GM18861 (cell line): Measurements from ENCODE around the gene TSGA10IP.
A peak's percentile ranks its signal among the peaks of the same experiment; 100 is the strongest.
"Not testable (repeated sequence)": the region's sequence is repeated elsewhere in the genome, so short reads cannot be mapped to it uniquely, and the experiment has no call there.

Source experiments
- ATAC-seq: cut with Tn5 transposase; IDR thresholded peaks from one replicate; pipeline ENCODE4 v1.9.1; 2021; ENCODE audit not compliant: unreplicated experiment

Gene TSGA10IP

DNA sequence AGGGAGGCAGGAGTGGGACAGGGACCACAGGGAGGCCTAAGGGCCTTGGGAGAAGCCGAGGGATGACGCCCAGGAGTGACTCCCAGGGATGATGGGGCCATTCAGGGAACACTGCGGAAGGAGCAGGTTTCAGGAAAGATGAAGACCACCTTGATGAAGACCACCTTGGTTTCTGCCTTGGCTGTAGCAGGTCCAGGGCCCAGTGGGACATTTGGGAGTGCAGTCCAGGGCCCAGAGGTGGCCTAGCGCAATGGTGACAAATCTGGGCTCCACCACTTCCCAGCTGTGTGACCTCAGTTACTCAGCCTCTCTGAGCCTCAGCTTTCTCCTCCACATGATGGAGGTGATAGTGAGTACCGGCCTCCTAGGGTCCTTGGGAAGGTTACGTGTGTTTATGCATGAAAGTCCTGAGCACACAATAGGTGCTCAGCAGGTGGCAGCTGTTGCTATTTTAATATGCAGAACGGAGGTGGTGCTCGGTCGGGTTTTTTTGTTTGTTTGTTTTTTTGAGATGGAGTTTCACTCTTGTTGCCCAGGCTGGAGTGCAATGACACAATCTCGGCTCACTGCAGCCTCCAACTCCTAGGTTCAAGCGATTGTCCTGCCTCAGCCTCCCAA, 770 bp downstream of the TSGA10IP start:
- ATAC-seq: no peak

- ATAC-seq: no peak
These were observed 1.4 kb downstream of the TSGA10IP start for GRCh38 chr11:65946655-65947054.

GRCh38 chr11:65947133-65947532, 1.9 kb downstream of the TSGA10IP start:
- ATAC-seq: no peak

DNA sequence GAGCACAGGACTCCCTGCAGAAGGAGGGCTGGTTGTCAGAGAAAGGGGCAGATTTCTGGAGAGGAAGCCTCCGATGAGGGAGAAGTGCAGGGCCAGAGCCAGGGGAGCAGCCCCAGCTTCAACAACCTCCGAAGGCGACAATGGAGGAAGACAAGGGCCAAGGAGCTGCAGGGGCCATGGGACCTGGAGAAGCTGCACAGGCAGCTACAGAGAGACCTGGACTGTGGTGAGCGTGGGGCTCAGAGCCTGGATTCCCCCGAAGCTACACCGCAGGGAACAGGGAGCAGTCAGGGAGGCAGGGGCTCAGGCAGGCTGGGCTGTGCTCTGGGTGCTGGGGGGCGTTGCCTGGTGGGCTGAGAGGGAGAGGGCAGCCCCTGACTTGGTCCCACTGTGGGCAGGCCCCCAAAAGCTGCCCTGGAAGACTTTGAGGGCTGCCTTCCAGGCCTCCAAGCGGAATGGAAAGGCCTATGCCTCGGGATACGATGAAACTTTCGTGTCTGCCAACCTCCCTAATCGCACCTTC, 2.4 kb downstream of the TSGA10IP start:
- ATAC-seq: no peak

DNA sequence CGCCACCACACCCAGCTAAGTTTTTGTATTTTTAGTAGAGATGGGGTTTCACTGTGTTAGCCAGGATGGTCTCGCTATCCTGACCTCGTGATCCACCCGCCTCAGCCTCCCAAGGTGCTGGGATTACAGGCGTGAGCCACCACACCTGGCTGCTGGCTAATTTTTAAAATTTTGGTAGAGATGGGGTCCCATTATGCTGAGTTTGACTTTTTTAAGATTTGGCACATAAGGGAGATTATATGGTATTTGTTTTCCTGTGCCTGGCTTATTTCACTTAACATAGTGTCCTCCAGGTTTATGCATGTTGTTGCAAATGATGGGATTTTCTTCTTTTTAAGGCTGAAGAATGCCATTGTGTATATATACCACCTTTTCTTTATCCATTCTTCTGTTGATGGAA, 5.4 kb downstream of the TSGA10IP start:
- not testable (repeated sequence) for ATAC-seq

DNA sequence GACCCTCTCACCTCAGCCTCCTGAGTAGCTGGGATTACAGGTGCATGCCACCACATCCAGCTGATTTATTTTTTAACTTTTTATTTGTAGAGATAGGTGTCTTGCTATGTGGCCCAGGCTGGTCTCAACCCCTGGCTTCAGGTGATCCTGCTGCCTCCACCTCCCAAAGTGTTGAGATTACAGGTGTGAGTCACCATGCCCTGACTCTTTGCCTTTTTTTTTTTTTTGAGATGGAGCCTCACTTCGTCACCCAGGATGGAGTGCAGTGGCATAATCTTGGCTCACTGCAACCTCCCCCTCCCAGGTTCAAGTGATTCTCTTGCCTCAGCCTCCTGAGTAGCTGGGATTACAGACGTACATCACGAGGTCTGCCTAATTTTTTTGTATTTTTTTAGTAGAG, 6.4 kb downstream of the TSGA10IP start:
- not testable (repeated sequence) for ATAC-seq

GRCh38 chr11:65952052-65952521, 6.8 kb downstream of the TSGA10IP start:
- no peak for ATAC-seq

DNA sequence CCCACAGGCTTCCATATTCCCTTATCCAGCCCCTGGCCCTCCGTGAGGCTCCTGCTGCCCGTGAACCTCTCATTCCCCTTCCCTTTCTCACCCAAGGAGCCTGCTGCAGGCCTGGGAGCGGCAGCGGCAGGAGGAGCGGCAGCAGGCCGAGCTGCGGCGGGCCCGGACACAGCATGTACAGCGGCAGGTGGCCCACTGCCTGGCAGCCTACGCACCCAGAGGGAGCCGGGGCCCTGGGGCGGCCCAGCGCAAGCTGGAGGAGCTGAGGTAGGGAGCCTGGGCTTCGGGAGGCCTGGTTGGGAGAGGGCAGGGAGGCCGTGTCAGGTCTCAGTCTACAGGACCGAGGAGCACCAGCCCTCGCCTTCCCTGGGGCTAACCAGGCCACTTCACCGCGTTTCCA, 8.2 kb downstream of the TSGA10IP start:
- ATAC-seq: no peak

- ATAC-seq: no peak
These were observed 9.5 kb downstream of the TSGA10IP start for GRCh38 chr11:65954771-65955170.

GRCh38 chr11:65958291-65958690, 13.0 kb downstream of the TSGA10IP start:
- ATAC-seq: no peak

- no peak for ATAC-seq
These were observed 13.6 kb downstream of the TSGA10IP start for GRCh38 chr11:65958774-65959420.

DNA sequence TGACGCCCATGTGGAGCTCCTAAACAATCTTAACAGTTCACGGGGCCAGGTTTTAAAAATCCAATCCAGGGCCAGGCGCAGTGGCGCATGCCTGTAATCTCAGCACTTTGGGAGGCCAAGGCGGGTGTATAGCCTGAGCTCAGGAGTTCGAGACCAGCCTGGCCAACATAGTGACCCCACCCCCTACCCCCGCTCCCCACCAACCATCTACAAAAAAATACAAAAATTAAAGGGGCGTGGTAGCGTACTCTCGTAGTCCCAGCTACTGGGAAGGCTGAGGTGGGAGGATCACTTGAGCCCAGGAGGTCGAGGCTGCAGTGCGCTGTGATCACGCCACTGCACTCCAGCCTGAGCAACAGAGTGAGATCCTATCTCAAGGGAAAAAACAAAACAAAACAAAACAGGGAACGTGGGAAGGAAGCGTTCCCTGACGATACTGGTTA, 15.6 kb downstream of the TSGA10IP start:
- ATAC-seq: no peak

GRCh38 chr11:65961267-65962140, 16.2 kb downstream of the TSGA10IP start, which contains the start of gene SART1:
SART1 (plus strand) TSS chr11:65961734; CDS start chr11:65961781, 47 bp downstream.
- peak; percentile 74 for ATAC-seq

GRCh38 chr11:65962141-65962564, 16.9 kb downstream of the TSGA10IP start:
- ATAC-seq: no peak

DNA sequence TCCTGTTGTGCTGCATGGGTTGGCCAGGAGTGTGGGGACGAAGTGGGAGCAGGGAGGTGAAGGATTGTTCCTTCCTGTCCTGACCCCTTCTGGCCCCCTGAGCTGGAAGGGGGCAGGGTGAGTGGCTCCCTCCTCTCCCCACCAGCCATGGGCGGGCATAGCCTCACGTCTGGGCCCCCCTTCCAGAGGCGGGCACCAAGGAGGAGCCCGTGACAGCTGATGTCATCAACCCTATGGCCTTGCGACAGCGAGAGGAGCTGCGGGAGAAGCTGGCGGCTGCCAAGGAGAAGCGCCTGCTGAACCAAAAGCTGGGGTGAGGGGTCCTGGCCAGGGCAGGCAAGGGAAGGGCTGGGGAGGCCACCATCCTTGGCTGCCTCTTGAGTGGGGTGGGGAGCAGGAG, 19.6 kb downstream of the TSGA10IP start:
- ATAC-seq: no peak

- no peak for ATAC-seq
These were observed 20.9 kb downstream of the TSGA10IP start for GRCh38 chr11:65965986-65966762.

GRCh38 chr11:65967329-65967934, 22.2 kb downstream of the TSGA10IP start:
- ATAC-seq: no peak

- no peak for ATAC-seq
These were observed 23.6 kb downstream of the TSGA10IP start for GRCh38 chr11:65968600-65969482.

DNA sequence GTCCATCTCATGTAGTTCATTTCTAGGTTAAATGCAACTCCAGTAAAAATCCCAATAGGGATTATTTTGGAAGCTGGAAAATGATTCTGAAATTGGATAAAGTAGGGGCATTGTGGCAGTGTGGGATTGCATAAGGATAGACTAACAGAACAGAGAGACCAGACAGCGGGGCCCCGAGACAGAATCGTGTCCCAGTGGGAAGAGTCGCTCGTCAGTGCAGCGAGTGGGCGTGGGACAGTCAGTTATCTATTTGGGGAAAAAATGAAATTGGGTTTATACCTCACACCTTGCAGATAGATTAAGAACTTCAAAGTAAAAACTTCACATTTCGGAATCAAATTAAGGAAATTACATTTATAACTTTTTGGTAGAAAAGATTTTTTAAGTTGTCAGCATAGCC, 26.8 kb downstream of the TSGA10IP start:
- ATAC-seq: no peak
